OCI-LY7 (cell line): ENCODE results near the gene NOL9. TPM values are rescaled to one million over a fixed set of nuclear protein-coding genes. Genes with fewer than 3 reads are reported as not detected.

ENCODE experiments used
- BruUV-seq: library from RNA; stranded (reverse); fragments of 400-500 nt; replicated peaks from 2 replicates; lab custom pipeline; 2021; lab: Mats Ljungman, UMichigan
- CTCF ChIA-PET: fragments of 300-600 bp; sonication (Branson Sonifier 250); formaldehyde crosslinking; loops from one replicate; lab custom pipeline; 2022; ENCODE audit warnings: antibody characterized with exemption; ENCODE audit not compliant: unreplicated experiment; lab: Charles Lee
- POLR2A ChIA-PET: fragments of 300-600 bp; sonication (Branson Sonifier 250); formaldehyde crosslinking; loops from one replicate; lab custom pipeline; 2022; ENCODE audit warnings: antibody characterized with exemption; lab: Charles Lee
- DNase-seq: peaks from one replicate; pipeline ENCODE4 v3.0.0-alpha.2; 2015; ENCODE audit warnings: low spot score
- H2AFZ ChIP-seq: fragments of 200-600 bp; sonication (generic), shearing (Covaris generic); 2 replicates; pipeline ENCODE4 v1.6.1; 2014; ENCODE audit warnings: mild to moderate bottlenecking, antibody characterized with exemption, low read length, moderate library complexity
- H3K27ac ChIP-seq: fragments of 200-600 bp; sonication (generic); 2 replicates; pipeline ENCODE4 v1.5.1; 2014; ENCODE audit warnings: mixed run types, low read depth, mild to moderate bottlenecking, moderate library complexity, low read length, inconsistent platforms; ENCODE audit not compliant: poor library complexity, severe bottlenecking
- H3K36me3 ChIP-seq: fragments of 200-600 bp; sonication (generic); 2 replicates; pipeline ENCODE4 v1.6.1; 2014; ENCODE audit warnings: mild to moderate bottlenecking, antibody characterized with exemption, low read length, moderate library complexity, mixed read lengths; ENCODE audit not compliant: insufficient read depth
- H3K4me1 ChIP-seq: fragments of 200-600 bp; sonication (generic); 2 replicates; pipeline ENCODE4 v1.5.1; 2014; ENCODE audit warnings: mild to moderate bottlenecking, low read length; ENCODE audit not compliant: insufficient read depth, poor library complexity, severe bottlenecking
- H3K4me2 ChIP-seq: fragments of 200-600 bp; sonication (generic); 2 replicates; pipeline ENCODE4 v1.6.1; 2014; ENCODE audit warnings: mild to moderate bottlenecking, low read length
- H3K4me3 ChIP-seq: fragments of 200-600 bp; sonication (generic); 2 replicates; pipeline ENCODE4 v1.5.1; 2014; ENCODE audit warnings: mild to moderate bottlenecking, low read depth, low read length; ENCODE audit not compliant: poor library complexity, severe bottlenecking
- H3K79me2 ChIP-seq: fragments of 200-600 bp; sonication (generic); 2 replicates; pipeline ENCODE4 v1.6.1; 2016; ENCODE audit warnings: low read depth, mild to moderate bottlenecking, low read length, moderate library complexity, mixed read lengths; ENCODE audit not compliant: insufficient read depth
- H3K9me2 ChIP-seq: fragments of 200-600 bp; sonication (generic); 2 replicates; pipeline ENCODE4 v1.6.1; 2016; ENCODE audit warnings: mild to moderate bottlenecking, low read length, mixed read lengths; ENCODE audit not compliant: insufficient read depth
- H3K9me3 ChIP-seq: fragments of 200-600 bp; sonication (generic); 2 replicates; pipeline ENCODE4 v1.6.1; 2014; ENCODE audit warnings: mild to moderate bottlenecking, mixed run types, low read length, mixed read lengths
- H4K20me1 ChIP-seq: fragments of 200-600 bp; sonication (generic); 2 replicates; pipeline ENCODE4 v1.6.1; 2014; ENCODE audit warnings: mild to moderate bottlenecking, antibody characterized with exemption, low read length, moderate library complexity, mixed read lengths; ENCODE audit not compliant: insufficient read depth
- EZH2phosphoT487 ChIP-seq: fragments of 200-600 bp; sonication (generic); IDR thresholded peaks from 2 replicates; pipeline ENCODE4 v1.6.1; 2018; ENCODE audit warnings: low read depth, borderline replicate concordance, mild to moderate bottlenecking, mixed run types, antibody characterized with exemption, low read length, moderate library complexity, mixed read lengths
- intact Hi-C: fragments of 100-400 bp; cut with micrococcal nuclease; formaldehyde crosslinking; loops from one replicate; pipeline ENCODE4 v1.10.0; 2022; ENCODE audit not compliant: unreplicated experiment
- total RNA-seq, 2 experiments: library from RNA; depleted of rRNA in 1 of 2; stranded (reverse); fragments of >200 nt in 1 of 2; shearing (Covaris generic) in 1 of 2; gene quantifications; 2 replicates each; pipeline ENCODE4 v1.2.3, GENCODE V29; 2014 to 2022
- TF ChIP-seq, protein P1 (sequence below): fragments of 200-600 bp; sonication (generic); conservative IDR thresholded peaks from 2 replicates; pipeline ENCODE4 v1.5.1; 2014; ENCODE audit warnings: mild to moderate bottlenecking, antibody characterized with exemption, low read length, moderate library complexity, mixed read lengths

The NOL9 gene
- total RNA-seq, 2 experiments from 2014 or later: 39.1 to 58.8 TPM

- ChIA-PET POLR2A (interaction anchor here (0.7 kb wide), 1 partner anchor 620 kb away, joined by 3 read pairs; no protein-coding TSS in a partner anchor), CTCF (interaction anchor here (1.3 kb wide), 1 partner anchor 8 kb away, joined by 5 read pairs; no protein-coding TSS in a partner anchor)
- Histone ChIP-seq H3K79me2 (peaks cover 19% of the 10 kb centered on the region), H3K4me2 (peak overlapping the region; percentile 73), H2AFZ (peak overlapping the region; percentile 60; the same call in 1 of the 2 replicates), H3K9me2 (no peaks in the 10 kb centered on the region), H4K20me1 (no peaks in the 10 kb centered on the region), H3K4me1 (peaks cover 29% of the 10 kb centered on the region), H3K27ac (no peak overlapping the region), H3K9me3 (no peaks in the 10 kb centered on the region), H3K4me3 (peak overlapping the region; percentile 86), H3K36me3 (peaks cover 4% of the 10 kb centered on the region; the same call in 1 of the 2 replicates)
- no peak for DNase-seq
- intact Hi-C loops: no loop called here
- TF ChIP-seq, protein P1, sequence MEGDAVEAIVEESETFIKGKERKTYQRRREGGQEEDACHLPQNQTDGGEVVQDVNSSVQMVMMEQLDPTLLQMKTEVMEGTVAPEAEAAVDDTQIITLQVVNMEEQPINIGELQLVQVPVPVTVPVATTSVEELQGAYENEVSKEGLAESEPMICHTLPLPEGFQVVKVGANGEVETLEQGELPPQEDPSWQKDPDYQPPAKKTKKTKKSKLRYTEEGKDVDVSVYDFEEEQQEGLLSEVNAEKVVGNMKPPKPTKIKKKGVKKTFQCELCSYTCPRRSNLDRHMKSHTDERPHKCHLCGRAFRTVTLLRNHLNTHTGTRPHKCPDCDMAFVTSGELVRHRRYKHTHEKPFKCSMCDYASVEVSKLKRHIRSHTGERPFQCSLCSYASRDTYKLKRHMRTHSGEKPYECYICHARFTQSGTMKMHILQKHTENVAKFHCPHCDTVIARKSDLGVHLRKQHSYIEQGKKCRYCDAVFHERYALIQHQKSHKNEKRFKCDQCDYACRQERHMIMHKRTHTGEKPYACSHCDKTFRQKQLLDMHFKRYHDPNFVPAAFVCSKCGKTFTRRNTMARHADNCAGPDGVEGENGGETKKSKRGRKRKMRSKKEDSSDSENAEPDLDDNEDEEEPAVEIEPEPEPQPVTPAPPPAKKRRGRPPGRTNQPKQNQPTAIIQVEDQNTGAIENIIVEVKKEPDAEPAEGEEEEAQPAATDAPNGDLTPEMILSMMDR: no peak
- no peak for TF ChIP-seq EZH2phosphoT487
- no TSS peak for BruUV-seq
Measured at GRCh38 chr1:6578624-6579373, 24.5 kb upstream of the NOL9 start.

- Histone ChIP-seq H3K4me1 (peaks cover 29% of the 10 kb centered on the region), H3K4me2 (no peak overlapping the region), H3K9me2 (no peaks in the 10 kb centered on the region), H3K4me3 (no peak overlapping the region), H3K79me2 (peaks cover 19% of the 10 kb centered on the region), H3K36me3 (peaks cover 4% of the 10 kb centered on the region; the same call in 1 of the 2 replicates), H3K27ac (no peak overlapping the region), H2AFZ (no peak overlapping the region), H4K20me1 (no peaks in the 10 kb centered on the region), H3K9me3 (no peaks in the 10 kb centered on the region)
- no peak for DNase-seq
- no TSS peak for BruUV-seq
- TF ChIP-seq EZH2phosphoT487: no peak
- TF ChIP-seq, protein P1: no peak
- CTCF ChIA-PET: no interaction called here
- intact Hi-C loops: no loop called here
- POLR2A ChIA-PET: interaction anchor here (0.7 kb wide), 1 partner anchor 24 kb away, joined by 3 read pairs; the partner anchor contains the start of gene KLHL21
Measured at GRCh38 chr1:6577831-6578525, 23.7 kb upstream of the NOL9 start.

GRCh38 chr1:6574818-6575217 is 20.5 kb upstream of the NOL9 start:
- H3K79me2 ChIP-seq: no peaks in the 10 kb centered on the region
- BruUV-seq: no TSS peak
- H4K20me1 ChIP-seq: no peaks in the 10 kb centered on the region
- TF ChIP-seq, protein P1: no peak
- TF ChIP-seq EZH2phosphoT487: no peak
- no peak overlapping the region for H2AFZ ChIP-seq
- no peak for DNase-seq
- no peak overlapping the region for H3K4me3 ChIP-seq
- intact Hi-C loops: no loop called here
- peaks cover 14% of the 10 kb centered on the region for H3K4me1 ChIP-seq
- H3K4me2 ChIP-seq: no peak overlapping the region
- POLR2A ChIA-PET: no interaction called here
- H3K9me2 ChIP-seq: no peaks in the 10 kb centered on the region
- H3K36me3 ChIP-seq: no peaks in the 10 kb centered on the region
- no peaks in the 10 kb centered on the region for H3K9me3 ChIP-seq
- H3K27ac ChIP-seq: no peak overlapping the region
- CTCF ChIA-PET: no interaction called here
